Activated CD4-positive, alpha-beta T cell treated with anti-CD3 and anti-CD28 coated beads, Interleukin-2, amount 50 U/mL, for 16 hours (primary cell): ENCODE results near the gene ZNF254.
"Not testable (repeated sequence)": the region's sequence is repeated elsewhere in the genome, so short reads cannot be mapped to it uniquely, and the experiment has no call there.

Experiments
- DNase-seq: peaks from one replicate; pipeline ENCODE4 v3.0.0-alpha.2; 2020

ZNF254 gene

GRCh38 chr19:24073807-24074206, 13.2 kb upstream of the ZNF254 start:
- no peak for DNase-seq

- DNase-seq = peak; percentile 20
Measured at GRCh38 chr19:24074720-24075454, 12.1 kb upstream of the ZNF254 start.

GRCh38 chr19:24075530-24075929, 11.5 kb upstream of the ZNF254 start:
- not testable (repeated sequence) for DNase-seq

DNA sequence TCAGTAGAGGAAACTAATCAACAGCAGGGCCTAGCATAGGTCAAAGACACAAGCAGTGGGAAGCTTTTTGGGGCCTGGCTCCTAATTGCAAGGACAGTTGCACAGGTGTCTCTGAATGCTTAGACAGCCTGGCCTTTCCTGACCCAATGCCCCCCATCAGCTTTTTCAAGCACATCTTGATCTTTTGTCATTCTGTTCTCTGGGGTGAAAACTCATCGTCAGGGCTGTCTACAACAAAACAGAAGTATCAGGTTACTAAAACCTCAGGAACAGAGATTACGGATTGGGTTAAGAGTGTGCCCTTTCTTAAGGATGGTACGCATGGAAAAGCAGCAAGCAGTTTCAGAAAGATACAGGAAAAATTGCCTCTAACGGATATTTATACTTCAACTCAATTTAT, 8.3 kb upstream of the ZNF254 start:
- no peak for DNase-seq

GRCh38 chr19:24081056-24081455, 5.9 kb upstream of the ZNF254 start:
- DNase-seq = no peak

DNA sequence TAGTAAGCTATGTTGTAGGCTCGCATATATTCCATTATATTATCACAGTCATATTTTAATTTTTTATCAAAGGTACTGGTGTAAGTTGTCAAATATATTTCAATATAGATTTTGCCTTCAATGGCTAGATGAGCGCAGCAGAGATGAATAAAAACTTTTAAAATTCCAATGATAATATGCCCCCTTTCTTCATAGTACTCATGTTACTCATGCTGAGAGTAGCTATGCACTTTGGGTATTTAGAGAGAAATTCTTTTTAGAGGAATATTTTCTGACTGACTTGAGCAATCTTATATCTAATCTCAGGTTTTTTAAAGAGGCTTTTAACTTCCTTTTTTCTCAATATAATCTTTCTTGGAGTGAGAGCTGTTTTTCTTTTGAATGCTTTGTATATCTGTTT, 11.4 kb downstream of the ZNF254 start:
- DNase-seq = no peak

GRCh38 chr19:24099829-24100228, 12.8 kb downstream of the ZNF254 start:
- no peak for DNase-seq

DNA sequence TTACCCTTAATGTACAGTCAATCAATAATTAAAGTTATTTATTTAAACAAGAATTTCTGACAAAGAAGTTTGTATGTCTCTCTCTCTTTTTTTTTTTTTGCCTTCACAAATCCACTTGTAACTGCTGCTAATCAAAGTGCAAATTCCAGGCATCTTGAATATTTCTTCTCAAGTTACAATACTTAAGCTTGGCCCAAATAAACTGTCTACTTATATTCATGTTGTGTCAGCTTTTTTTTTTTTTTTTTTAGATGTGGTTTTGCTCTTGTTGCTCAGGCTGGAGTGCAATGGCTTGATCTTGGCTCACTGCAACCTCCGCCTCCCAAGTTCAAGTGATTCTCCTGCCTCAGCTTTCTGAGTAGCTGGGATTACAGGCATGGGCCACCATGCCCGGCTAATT, 13.6 kb downstream of the ZNF254 start:
- not testable (repeated sequence) for DNase-seq

DNA sequence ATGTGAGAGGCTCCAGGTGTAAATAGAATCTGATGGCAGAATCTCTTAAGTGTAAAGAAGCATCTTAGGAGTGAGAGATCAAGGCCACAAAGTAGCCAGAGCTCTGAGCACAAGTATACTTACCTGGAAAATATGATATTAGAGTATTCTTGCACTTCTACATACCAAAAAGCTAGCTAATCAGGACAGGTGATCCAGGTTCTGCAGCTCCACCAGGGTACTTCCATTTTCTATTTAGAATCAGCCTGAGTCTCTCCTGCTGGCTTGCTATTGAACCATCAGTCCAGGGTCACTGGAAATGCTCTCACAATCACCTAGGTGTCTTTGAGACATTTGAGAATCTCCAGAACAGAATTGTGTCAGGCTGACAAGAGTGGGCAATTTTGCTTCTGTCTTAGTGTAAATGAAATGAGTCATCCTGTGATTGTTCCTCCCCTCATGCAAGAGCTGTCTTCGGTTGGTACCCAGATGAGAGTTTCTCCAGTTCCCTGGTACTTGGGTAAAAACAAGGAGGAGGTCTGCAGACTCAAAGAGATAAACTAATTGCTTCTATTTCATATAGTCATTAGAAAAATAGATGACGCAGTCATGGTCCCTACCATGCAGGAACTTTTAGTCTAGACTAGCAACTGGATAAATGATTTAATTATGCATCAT, 14.6 kb downstream of the ZNF254 start:
- no peak for DNase-seq

- DNase-seq = no peak
Measured at GRCh38 chr19:24127601-24128000, 40.6 kb downstream of the ZNF254 start.

GRCh38 chr19:24140099-24140498, 53.1 kb downstream of the ZNF254 start:
- no peak for DNase-seq

GRCh38 chr19:24140591-24140990, 53.6 kb downstream of the ZNF254 start:
- DNase-seq = no peak

DNA sequence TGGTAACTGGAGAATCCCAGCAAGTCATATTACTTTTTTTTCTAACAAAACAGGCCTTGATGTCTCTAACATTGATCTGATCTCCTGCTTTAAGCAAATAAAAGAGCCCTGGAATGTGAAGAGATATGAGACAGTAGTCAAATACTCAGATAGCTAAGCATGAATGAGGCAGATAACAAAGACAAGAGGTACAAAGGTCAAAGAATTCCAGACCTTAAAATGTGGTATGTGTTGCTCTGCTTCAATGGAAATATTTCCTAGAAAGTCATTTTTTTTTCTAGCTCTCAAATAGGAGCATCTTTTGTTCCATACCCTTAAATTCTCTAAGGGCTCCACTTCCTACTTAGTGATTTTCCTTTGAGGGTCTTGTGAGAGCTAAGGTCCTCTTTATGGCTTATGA, 54.6 kb downstream of the ZNF254 start:
- DNase-seq = no peak

DNA sequence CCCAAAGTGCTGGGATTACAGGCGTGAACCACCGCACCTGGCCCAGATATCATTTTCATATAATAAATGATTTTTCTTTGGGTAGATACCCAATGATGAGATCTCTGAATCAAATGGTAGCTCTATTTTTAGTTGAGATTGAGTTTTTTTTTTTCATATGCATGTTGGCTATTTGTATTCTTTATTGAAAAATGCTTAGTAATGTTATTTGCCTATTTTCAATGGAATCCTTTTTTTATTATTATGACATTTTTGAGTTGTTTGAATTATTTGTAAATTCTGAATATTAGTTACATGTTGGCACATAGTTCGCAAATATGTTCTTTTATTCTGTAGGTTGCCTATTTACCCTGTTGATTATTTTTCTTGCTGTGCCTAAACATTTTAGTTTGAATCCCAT, 55.8 kb downstream of the ZNF254 start:
- DNase-seq = no peak

DNA sequence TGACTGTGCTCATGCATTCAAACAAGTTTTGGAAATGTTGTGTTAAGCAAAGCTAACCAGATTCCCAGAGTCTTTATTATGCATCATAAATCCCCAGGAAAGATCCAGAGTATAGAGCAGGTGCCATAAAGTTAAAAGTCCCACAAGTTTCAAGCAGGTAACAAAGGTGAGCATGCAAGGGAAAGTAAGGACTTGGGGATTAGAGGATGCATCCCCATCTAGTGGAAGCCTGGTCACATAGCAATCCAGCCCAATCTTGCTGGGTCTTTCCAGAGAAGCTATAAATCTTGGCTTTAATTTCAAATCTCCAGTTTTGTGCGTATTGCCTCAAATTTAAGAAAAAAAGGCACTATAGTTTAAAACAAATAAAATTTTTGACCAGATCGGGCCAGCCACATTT, 72.7 kb downstream of the ZNF254 start:
- no peak for DNase-seq

DNA sequence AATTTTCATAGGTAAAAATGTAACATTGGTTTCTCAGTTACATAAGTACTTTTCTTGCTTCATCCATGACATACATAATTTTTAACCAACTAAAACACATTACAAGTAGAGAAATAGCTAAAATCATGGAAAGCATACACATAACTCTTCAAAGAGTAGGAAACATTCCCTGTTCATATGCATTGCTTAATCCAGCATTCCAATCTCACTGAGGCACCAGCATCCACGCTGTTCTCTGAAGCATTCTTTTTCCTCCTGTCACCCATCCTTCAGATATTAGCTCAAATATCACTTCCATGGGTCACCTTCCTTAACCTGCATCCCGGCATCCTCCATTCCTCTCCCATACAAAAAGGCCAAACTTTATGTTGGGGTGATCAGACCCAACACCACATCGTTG, 79.1 kb downstream of the ZNF254 start:
- DNase-seq = no peak

GRCh38 chr19:24173882-24174281, 86.9 kb downstream of the ZNF254 start:
- no peak for DNase-seq

GRCh38 chr19:24177686-24178085, 90.7 kb downstream of the ZNF254 start:
- DNase-seq = no peak

- DNase-seq = no peak
Measured at GRCh38 chr19:24178207-24178606, 91.2 kb downstream of the ZNF254 start.
